Activated B cell treated with CpG ODN at 0.5 μM for 24 hours (primary cell): ENCODE data around the gene PFKL. TPM values are rescaled to one million over a fixed set of nuclear protein-coding genes. Genes with fewer than 3 reads are reported as not detected.
A peak's percentile ranks its signal among the peaks of the same experiment; 100 is the strongest.
"Not testable (repeated sequence)": the region's sequence is repeated elsewhere in the genome, so short reads cannot be mapped to it uniquely, and the experiment has no call there.

Experiments
- ATAC-seq: fragments of 200-7000 bp; cut with Tn5 transposase; one replicate; pipeline ENCODE4 v1.10.0; 2021; ENCODE audit warnings: low read depth, mild to moderate bottlenecking, moderate library complexity
- CTCF ChIA-PET: fragments of 350-600 bp; sonication (Branson Sonifier 250); formaldehyde crosslinking; loops from one replicate; lab custom pipeline; 2021; ENCODE audit warnings: antibody characterized with exemption; lab: Charles Lee
- POLR2A ChIA-PET: fragments of 350-600 bp; sonication (Branson Sonifier 250); formaldehyde crosslinking; loops from one replicate; lab custom pipeline; 2021; ENCODE audit warnings: antibody characterized with exemption; lab: Charles Lee
- DNase-seq: peaks from one replicate; pipeline ENCODE4 v3.0.0; 2022
- H3K27ac Mint-ChIP-seq: one replicate; pipeline ENCODE4 v1.8.0; 2020; ENCODE audit warnings: mixed read lengths
- H3K27me3 Mint-ChIP-seq: one replicate; pipeline ENCODE4 v1.8.0; 2021; ENCODE audit warnings: mixed read lengths
- H3K36me3 Mint-ChIP-seq: one replicate; pipeline ENCODE4 v1.8.0; 2021; ENCODE audit warnings: low read depth, mixed read lengths
- H3K4me1 Mint-ChIP-seq: one replicate; pipeline ENCODE4 v1.8.0; 2021; ENCODE audit warnings: mixed read lengths
- H3K4me3 Mint-ChIP-seq: one replicate; pipeline ENCODE4 v1.8.0; 2020; ENCODE audit warnings: mild to moderate bottlenecking, mixed read lengths
- H3K9me3 Mint-ChIP-seq: one replicate; pipeline ENCODE4 v1.8.0; 2020; ENCODE audit warnings: mixed read lengths
- intact Hi-C: fragments of 100-400 bp; cut with micrococcal nuclease; formaldehyde crosslinking; loops from one replicate; pipeline ENCODE4 v1.15.1; 2024
- total RNA-seq: library from RNA; stranded (reverse); gene quantifications from 2 replicates; pipeline ENCODE4 v1.2.3, GENCODE V29; 2022
- TF ChIP-seq, protein P1 (sequence below): fragments of 200-600 bp; IDR thresholded peaks from one replicate; pipeline ENCODE4 v1.8.0; 2022; ENCODE audit warnings: antibody characterized with exemption, mild to moderate bottlenecking

The PFKL gene
- total RNA-seq, 1 donor from 2014 or later, result 174 TPM

DNA sequence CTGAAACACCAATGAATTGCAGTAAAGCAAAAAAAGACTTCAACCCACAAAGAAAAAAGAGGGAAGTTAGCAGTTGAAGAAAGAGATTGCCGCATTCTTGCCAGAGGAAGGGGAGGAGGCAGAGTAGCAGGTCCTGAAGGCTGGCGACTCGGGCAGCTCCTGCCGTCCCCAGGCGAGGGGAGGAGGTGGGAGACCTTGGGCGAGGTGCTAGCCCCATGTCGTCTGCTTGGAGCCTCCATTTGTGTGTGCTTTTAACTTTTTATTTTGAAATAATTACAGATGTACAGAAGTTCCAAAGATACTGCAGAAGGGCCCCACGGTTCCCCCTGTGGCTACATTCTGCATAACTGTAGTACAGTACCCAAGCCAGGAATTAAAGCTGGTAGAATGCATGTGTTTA, 60.3 kb downstream of the PFKL start:
- ATAC-seq (peak; percentile 59), DNase-seq (no peak)
- TF ChIP-seq, protein P1, sequence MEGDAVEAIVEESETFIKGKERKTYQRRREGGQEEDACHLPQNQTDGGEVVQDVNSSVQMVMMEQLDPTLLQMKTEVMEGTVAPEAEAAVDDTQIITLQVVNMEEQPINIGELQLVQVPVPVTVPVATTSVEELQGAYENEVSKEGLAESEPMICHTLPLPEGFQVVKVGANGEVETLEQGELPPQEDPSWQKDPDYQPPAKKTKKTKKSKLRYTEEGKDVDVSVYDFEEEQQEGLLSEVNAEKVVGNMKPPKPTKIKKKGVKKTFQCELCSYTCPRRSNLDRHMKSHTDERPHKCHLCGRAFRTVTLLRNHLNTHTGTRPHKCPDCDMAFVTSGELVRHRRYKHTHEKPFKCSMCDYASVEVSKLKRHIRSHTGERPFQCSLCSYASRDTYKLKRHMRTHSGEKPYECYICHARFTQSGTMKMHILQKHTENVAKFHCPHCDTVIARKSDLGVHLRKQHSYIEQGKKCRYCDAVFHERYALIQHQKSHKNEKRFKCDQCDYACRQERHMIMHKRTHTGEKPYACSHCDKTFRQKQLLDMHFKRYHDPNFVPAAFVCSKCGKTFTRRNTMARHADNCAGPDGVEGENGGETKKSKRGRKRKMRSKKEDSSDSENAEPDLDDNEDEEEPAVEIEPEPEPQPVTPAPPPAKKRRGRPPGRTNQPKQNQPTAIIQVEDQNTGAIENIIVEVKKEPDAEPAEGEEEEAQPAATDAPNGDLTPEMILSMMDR, result no peak
- H3K4me3 Mint-ChIP-seq, result no peak overlapping the region
- intact Hi-C loops, result loop anchor here (1.0 kb wide), 1 partner anchor 21 kb away; the partner anchor contains the start of gene CFAP410
- H3K36me3 Mint-ChIP-seq, result no peaks in the 10 kb centered on the region
- POLR2A ChIA-PET, result interaction anchor here (0.8 kb wide), 1 partner anchor 27 kb away, joined by 4 read pairs; no protein-coding TSS in a partner anchor
- no peaks in the 10 kb centered on the region for H3K27me3 Mint-ChIP-seq
- H3K9me3 Mint-ChIP-seq, result peaks cover 8% of the 10 kb centered on the region
- H3K4me1 Mint-ChIP-seq, result peaks cover 26% of the 10 kb centered on the region
- CTCF ChIA-PET, result no interaction called here
- H3K27ac Mint-ChIP-seq, result no peak overlapping the region

DNA sequence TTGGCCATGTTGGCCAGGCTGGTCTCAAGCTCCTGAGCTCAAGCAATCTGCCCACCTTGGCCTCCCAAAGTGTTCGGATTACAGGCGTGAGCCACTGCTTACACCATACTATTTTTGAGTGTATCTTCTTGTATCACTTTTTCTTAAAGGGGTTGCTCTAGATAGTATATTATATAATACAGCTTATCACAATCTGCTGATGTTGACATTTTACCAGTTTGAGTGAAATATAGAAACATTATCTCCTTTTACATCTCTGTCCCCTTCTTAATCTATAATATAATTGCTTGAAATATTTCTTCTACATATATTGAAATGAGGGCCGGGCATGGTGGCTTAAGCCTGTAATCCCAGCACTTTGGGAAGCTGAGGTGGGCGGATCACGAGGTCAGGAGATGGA, 62.0 kb downstream of the PFKL start:
- H3K27ac Mint-ChIP-seq, ATAC-seq, H3K9me3 Mint-ChIP-seq, CTCF ChIA-PET, H3K4me3 Mint-ChIP-seq, H3K36me3 Mint-ChIP-seq, H3K27me3 Mint-ChIP-seq, DNase-seq, POLR2A ChIA-PET, intact Hi-C loops: not testable (repeated sequence)
- peaks cover 11% of the 10 kb centered on the region for H3K4me1 Mint-ChIP-seq

DNA sequence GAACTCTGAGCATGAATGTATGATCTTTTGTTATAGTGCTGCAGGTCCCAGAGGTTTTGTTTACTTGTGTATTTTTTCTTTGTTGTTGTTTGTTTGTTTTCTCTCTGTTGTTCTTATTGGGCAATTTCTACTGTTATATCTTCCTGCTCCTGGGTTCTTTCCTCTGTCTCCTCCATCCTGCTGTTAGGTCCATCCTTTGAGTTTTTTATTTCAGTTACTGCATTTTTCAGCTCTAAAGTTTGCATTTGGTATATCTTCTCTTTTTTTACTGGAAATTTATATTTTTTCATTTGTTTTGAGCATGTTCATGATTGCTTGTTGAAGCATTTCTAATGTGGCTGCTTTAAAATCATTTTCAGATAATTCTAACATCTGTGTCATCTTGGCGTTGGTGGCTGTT, 63.4 kb downstream of the PFKL start:
- no peaks in the 10 kb centered on the region for H3K36me3 Mint-ChIP-seq
- H3K27ac Mint-ChIP-seq, result no peak overlapping the region
- TF ChIP-seq, protein P1, result no peak
- no peak overlapping the region for H3K4me3 Mint-ChIP-seq
- DNase-seq (no peak), ATAC-seq (no peak)
- peaks cover 8% of the 10 kb centered on the region for H3K4me1 Mint-ChIP-seq
- H3K9me3 Mint-ChIP-seq, result peaks cover 8% of the 10 kb centered on the region
- ChIA-PET CTCF (no interaction called here), POLR2A (no interaction called here)
- intact Hi-C loops, result no loop called here
- no peaks in the 10 kb centered on the region for H3K27me3 Mint-ChIP-seq

DNA sequence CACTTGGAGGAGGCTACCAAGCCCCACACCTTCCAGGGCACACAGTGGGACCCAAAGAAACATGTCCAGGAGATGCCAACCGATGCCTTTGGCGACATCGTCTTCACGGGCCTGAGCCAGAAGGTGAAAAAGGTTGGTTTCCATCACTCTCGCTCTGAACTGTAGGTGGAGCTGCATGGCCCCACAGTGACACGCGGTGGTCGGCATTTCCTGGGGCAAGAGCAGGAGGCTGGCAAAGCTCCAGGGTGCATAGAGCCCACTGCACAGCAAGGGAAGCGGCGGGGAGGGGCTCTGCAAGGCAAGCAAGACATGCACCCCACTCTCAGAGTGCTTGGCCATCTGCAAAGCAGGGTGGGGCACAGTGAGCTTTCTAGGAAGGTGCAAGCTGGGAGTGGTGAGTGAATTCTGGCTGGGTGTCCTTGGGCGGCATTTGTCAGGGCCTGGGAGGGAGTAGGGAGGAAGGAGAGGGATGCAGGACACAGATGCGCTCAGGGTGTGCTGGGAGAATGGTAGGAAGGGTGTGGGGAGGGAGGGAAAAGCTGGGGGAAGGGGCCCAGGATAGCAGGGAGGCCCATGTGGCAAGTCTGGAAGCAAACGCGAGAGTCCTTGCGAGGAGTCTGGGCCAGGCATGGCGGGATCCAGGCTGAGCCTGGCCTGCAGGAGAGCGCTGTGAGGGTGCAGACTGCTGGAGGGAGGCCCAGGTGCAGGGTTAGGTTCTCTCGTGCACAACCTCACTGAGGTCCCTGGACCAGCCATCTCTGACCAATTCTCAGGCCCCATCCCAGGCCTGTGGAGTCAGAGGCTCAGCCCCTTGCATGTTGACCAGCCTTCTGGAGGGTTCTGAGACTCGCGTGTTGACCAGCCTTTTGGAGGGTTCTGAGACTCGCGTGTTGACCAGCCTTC, 64.5 kb downstream of the PFKL start:
- Mint-ChIP-seq H3K9me3 (peaks cover 8% of the 10 kb centered on the region), H3K36me3 (no peaks in the 10 kb centered on the region), H3K27ac (no peak overlapping the region), H3K27me3 (no peaks in the 10 kb centered on the region), H3K4me1 (peaks cover 7% of the 10 kb centered on the region), H3K4me3 (no peak overlapping the region)
- POLR2A ChIA-PET, result no interaction called here
- intact Hi-C loops, result no loop called here
- ATAC-seq (no peak), DNase-seq (no peak)
- TF ChIP-seq, protein P1, result no peak
- CTCF ChIA-PET, result no interaction called here

DNA sequence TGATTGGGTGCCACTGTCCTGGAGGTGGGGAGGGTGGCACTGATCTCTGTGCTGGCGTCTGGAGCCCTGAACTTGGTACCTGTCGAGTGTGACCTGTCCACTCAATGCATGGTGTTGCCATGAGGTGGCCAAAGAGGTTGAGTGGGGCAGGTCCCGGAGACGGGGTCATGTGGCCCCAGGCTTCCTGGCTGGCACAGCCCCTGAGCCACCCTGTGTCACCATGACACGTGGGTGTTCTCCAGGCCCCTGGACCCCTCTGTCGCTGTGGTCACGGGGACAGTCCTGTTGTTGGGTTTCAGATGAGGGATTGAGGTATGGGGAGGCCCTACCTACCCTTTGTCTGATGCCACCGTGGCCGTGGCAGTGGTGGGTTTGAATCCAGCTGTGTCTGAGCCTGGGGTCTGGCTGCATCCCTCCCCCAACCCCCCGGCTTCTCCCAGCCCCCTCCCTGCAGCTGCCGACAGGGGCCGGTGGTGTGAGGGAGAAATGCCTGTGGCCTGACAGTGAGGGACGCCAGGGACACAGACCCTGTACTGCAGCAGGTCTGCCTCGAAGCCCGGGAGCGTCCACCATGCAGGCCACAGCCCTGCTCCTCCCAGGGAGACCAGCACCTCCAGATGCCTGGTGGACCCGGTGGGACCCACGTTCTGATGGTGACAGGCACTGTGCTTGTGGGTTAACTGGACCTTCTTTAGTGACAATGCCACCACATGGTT, 65.6 kb downstream of the PFKL start:
- intact Hi-C loops, result no loop called here
- Mint-ChIP-seq H3K27me3 (no peaks in the 10 kb centered on the region), H3K36me3 (no peaks in the 10 kb centered on the region), H3K4me1 (peaks cover 3% of the 10 kb centered on the region), H3K4me3 (no peak overlapping the region), H3K9me3 (peaks cover 8% of the 10 kb centered on the region), H3K27ac (no peak overlapping the region)
- DNase-seq (no peak), ATAC-seq (no peak)
- TF ChIP-seq, protein P1, result no peak
- POLR2A ChIA-PET, result interaction anchor here (0.6 kb wide), 1 partner anchor 90 kb away, joined by 7 read pairs; the partner anchor contains the start of gene LRRC3
- CTCF ChIA-PET, result no interaction called here
